A549 (cell line): Measurements from ENCODE around the gene KLHDC8A. TPM values are rescaled to one million over a fixed set of nuclear protein-coding genes. Genes with fewer than 3 reads are reported as not detected.

Experiments used
- ATAC-seq, 2 experiments: fragments of 200-7000 bp in 1 of 2; fragments of >200 bp in 1 of 2; cut with Nextera tagmentation in 1 of 2; cut with Tn5 transposase in 1 of 2; 3 replicates each; pipeline versions ENCODE4 v1.8.0 to v1.9.1; 2018 to 2020; ENCODE audit warnings: mild to moderate bottlenecking in 1 of 2, moderate library complexity in 1 of 2
- CTCF ChIA-PET: fragments of 300-600 bp; sonication (Branson Sonifier 250); formaldehyde crosslinking; extraction: SDS; loops from one replicate; lab custom pipeline; 2021; ENCODE audit warnings: antibody characterized with exemption, inconsistent platforms; lab: Yijun Ruan, JAX
- POLR2A ChIA-PET: fragments of 350-600 bp; formaldehyde crosslinking; extraction: SDS; loops from one replicate; lab custom pipeline; 2021; ENCODE audit warnings: antibody characterized with exemption, inconsistent platforms; lab: Yijun Ruan, JAX
- DNase-seq, 2 experiments: peaks; one replicate each; pipeline versions ENCODE4 v3.0.0 to v3.0.0-alpha.2; 2011 to 2016; ENCODE audit warnings: low read depth in 1 of 2, low spot score in 1 of 2
- FAIRE-seq: peaks from 2 replicates; lab custom pipeline; 2011; peaks lifted over from hg19 to GRCh38; lab: Jason Lieb, UNC
- H3K27ac ChIP-seq, 2 experiments: fragments of >200 bp; sonication (Bioruptor Twin); formaldehyde crosslinking; 3 replicates each; pipeline ENCODE4 v1.5.1; 2016 to 2017
- H3K4me1 ChIP-seq: fragments of >200 bp; sonication (Bioruptor Twin); formaldehyde crosslinking; 3 replicates; pipeline ENCODE4 v1.6.1; 2016
- H3K4me2 ChIP-seq: fragments of >200 bp; sonication (Bioruptor Twin); formaldehyde crosslinking; 3 replicates; pipeline ENCODE4 v1.6.1; 2016
- H3K4me3 ChIP-seq: fragments of >200 bp; sonication (Bioruptor Twin); formaldehyde crosslinking; 3 replicates; pipeline ENCODE4 v1.5.1; 2016
- H3K9me3 ChIP-seq: fragments of >200 bp; sonication (Bioruptor Twin); formaldehyde crosslinking; 3 replicates; pipeline ENCODE4 v1.6.1; 2016
- BCL3 ChIP-seq: fragments of >200 bp; sonication (Bioruptor Twin); formaldehyde crosslinking; IDR thresholded peaks from 3 replicates; pipeline ENCODE4 v1.6.1; 2016
- CBX8 ChIP-seq: fragments of 200-600 bp; sonication (generic); IDR thresholded peaks from 2 replicates; pipeline ENCODE4 v1.6.1; 2016
- CHD4 ChIP-seq: fragments of 200-600 bp; sonication (generic); IDR thresholded peaks from 2 replicates; pipeline ENCODE4 v1.6.1; 2016; ENCODE audit warnings: antibody characterized with exemption, mild to moderate bottlenecking, borderline replicate concordance
- EHMT2 ChIP-seq: fragments of 200-600 bp; sonication (generic); IDR thresholded peaks from 2 replicates; pipeline ENCODE4 v1.6.1; 2016; ENCODE audit warnings: antibody characterized with exemption, low read depth, mild to moderate bottlenecking, moderate library complexity
- EP300 ChIP-seq, 2 experiments: fragments of >200 bp; sonication (Bioruptor Twin); formaldehyde crosslinking; IDR thresholded peaks; 2 replicates in 1 of 2; 3 replicates in 1 of 2; pipeline ENCODE4 v1.6.1; 2016 to 2017
- FOSB ChIP-seq: fragments of 250-450 bp; sonication (Bioruptor Pico); IDR thresholded peaks from 2 replicates; pipeline ENCODE4 v1.5.0; 2020; ENCODE audit warnings: mild to moderate bottlenecking, moderate library complexity
- FOSL2 ChIP-seq, 2 experiments: fragments of 450-650 bp in 1 of 2; fragments of >200 bp in 1 of 2; sonication (Bioruptor Twin) in 1 of 2; formaldehyde crosslinking; IDR thresholded peaks; 2 replicates each; pipeline versions ENCODE4 v1.5.0 to v1.6.1; 2016 to 2020; ENCODE audit warnings: mild to moderate bottlenecking in 1 of 2, moderate library complexity in 1 of 2
- FOXS1 ChIP-seq: fragments of 250-450 bp; sonication (Bioruptor Pico); IDR thresholded peaks from 2 replicates; pipeline ENCODE4 v1.5.0; 2020; ENCODE audit warnings: mild to moderate bottlenecking, moderate library complexity
- GATA3 ChIP-seq: IDR thresholded peaks from 2 replicates; pipeline ENCODE4 v1.6.1; 2012; ENCODE audit warnings: borderline replicate concordance
- HES2 ChIP-seq: fragments of >200 bp; sonication (Bioruptor Twin); formaldehyde crosslinking; IDR thresholded peaks from 2 replicates; pipeline ENCODE4 v1.6.1; 2016
- HOXA7 ChIP-seq: fragments of 250-450 bp; sonication (Bioruptor Pico); IDR thresholded peaks from 2 replicates; pipeline ENCODE4 v1.5.0; 2020; ENCODE audit warnings: mild to moderate bottlenecking, moderate library complexity
- HOXB13 ChIP-seq: fragments of 250-450 bp; sonication (Bioruptor Pico); IDR thresholded peaks from 2 replicates; pipeline ENCODE4 v1.5.0; 2020; ENCODE audit warnings: low read depth, mild to moderate bottlenecking, moderate library complexity
- HOXB5 ChIP-seq: fragments of 250-450 bp; sonication (Bioruptor Pico); IDR thresholded peaks from 2 replicates; pipeline ENCODE4 v1.5.0; 2020; ENCODE audit warnings: mild to moderate bottlenecking, moderate library complexity
- JUN ChIP-seq, 2 experiments: fragments of >200 bp; sonication (Bioruptor Twin); formaldehyde crosslinking; IDR thresholded peaks; 2 replicates in 1 of 2; 3 replicates in 1 of 2; pipeline ENCODE4 v1.6.1; 2016 to 2017
- JUNB ChIP-seq: fragments of >200 bp; sonication (Bioruptor Twin); formaldehyde crosslinking; IDR thresholded peaks from 2 replicates; pipeline ENCODE4 v1.6.1; 2016
- KDM1A ChIP-seq: fragments of 200-600 bp; sonication (generic); IDR thresholded peaks from 2 replicates; pipeline ENCODE4 v1.6.1; 2016; ENCODE audit warnings: low read depth, mild to moderate bottlenecking
- KDM5A ChIP-seq: fragments of 200-600 bp; sonication (generic); IDR thresholded peaks from 2 replicates; pipeline ENCODE4 v1.6.1; 2016; ENCODE audit warnings: antibody characterized with exemption, mild to moderate bottlenecking
- MAFK ChIP-seq: fragments of 450-650 bp; IDR thresholded peaks from 2 replicates; pipeline ENCODE4 v1.6.1; 2014; ENCODE audit not compliant: partially characterized antibody
- MYC ChIP-seq: IDR thresholded peaks from 2 replicates; pipeline ENCODE4 v1.6.1; 2012; ENCODE audit warnings: mild to moderate bottlenecking, inconsistent platforms, low read length, improper control_type of control experiment, borderline replicate concordance
- RAD21 ChIP-seq, 2 experiments: fragments of >200 bp in 1 of 2; sonication (Bioruptor Twin) in 1 of 2; formaldehyde crosslinking in 1 of 2; IDR thresholded peaks in 1 of 2; conservative IDR thresholded peaks in 1 of 2; 2 replicates in 1 of 2; 3 replicates in 1 of 2; pipeline ENCODE4 v1.6.1; 2012 to 2018; ENCODE audit warnings: inconsistent platforms in 1 of 2
- RARB ChIP-seq: fragments of 250-450 bp; sonication (Bioruptor Pico); IDR thresholded peaks from 2 replicates; pipeline ENCODE4 v1.8.0; 2021; ENCODE audit warnings: mild to moderate bottlenecking, moderate library complexity
- RNF2 ChIP-seq: fragments of 200-600 bp; sonication (generic); IDR thresholded peaks from 2 replicates; pipeline ENCODE4 v1.6.1; 2016; ENCODE audit warnings: low read depth, mild to moderate bottlenecking, antibody characterized with exemption, moderate library complexity, borderline replicate concordance
- TFCP2L1 ChIP-seq: fragments of 250-450 bp; sonication (Bioruptor Pico); IDR thresholded peaks from 2 replicates; pipeline ENCODE4 v1.5.0; 2021; ENCODE audit warnings: mild to moderate bottlenecking
- ZC3H11A ChIP-seq: fragments of 450-650 bp; IDR thresholded peaks from 2 replicates; pipeline ENCODE4 v1.6.1; 2014; ENCODE audit warnings: antibody characterized with exemption, mild to moderate bottlenecking
- ZFP36 ChIP-seq: fragments of 450-650 bp; IDR thresholded peaks from 2 replicates; pipeline ENCODE4 v1.6.1; 2014; ENCODE audit warnings: borderline replicate concordance; ENCODE audit not compliant: partially characterized antibody
- ZNF302 ChIP-seq: fragments of 250-450 bp; sonication (Bioruptor Pico); IDR thresholded peaks from 2 replicates; pipeline ENCODE4 v1.9.0; 2021; ENCODE audit warnings: inconsistent platforms, mild to moderate bottlenecking, moderate library complexity
- WGBS: methylation state at CpG from one replicate; pipeline ENCODE4 v1.1.6; 2017; ENCODE audit errors: missing lambda C conversion rate; 5-methylcytosine and 5-hydroxymethylcytosine counted together
- polyA plus RNA-seq, 4 experiments: library from polyadenylated mRNA; depleted of rRNA in 3 of 4; stranded (reverse); fragments of >200 nt; fragmentation: RNase III in 1 of 4; extraction: RNeasy Plus Mini Kit Qiagen cat#74134 plus additional on column Dnase treatment in 1 of 4; gene quantifications; 2 replicates in 3 of 4; 3 replicates in 1 of 4; pipeline ENCODE4 v1.2.3, GENCODE V29; 2011 to 2017
- TF ChIP-seq, protein P1 (sequence below): fragments of 150-350 bp; IDR thresholded peaks from 2 replicates; pipeline ENCODE4 v1.6.1; 2014; ENCODE audit warnings: low read depth, mild to moderate bottlenecking, low read length
- TF ChIP-seq, protein P2 (sequence below): IDR thresholded peaks from 2 replicates; pipeline ENCODE4 v1.6.1; 2012
- TF ChIP-seq, protein P3 (sequence below): fragments of 200-600 bp; sonication (generic); IDR thresholded peaks from 2 replicates; pipeline ENCODE4 v1.6.1; 2016; ENCODE audit warnings: antibody characterized with exemption, mild to moderate bottlenecking, moderate library complexity

KLHDC8A gene
- polyA plus RNA-seq, 2 of the 4 experiments (the other 2 are of a cell fraction) = 0.34 to 0.40 TPM

DNA sequence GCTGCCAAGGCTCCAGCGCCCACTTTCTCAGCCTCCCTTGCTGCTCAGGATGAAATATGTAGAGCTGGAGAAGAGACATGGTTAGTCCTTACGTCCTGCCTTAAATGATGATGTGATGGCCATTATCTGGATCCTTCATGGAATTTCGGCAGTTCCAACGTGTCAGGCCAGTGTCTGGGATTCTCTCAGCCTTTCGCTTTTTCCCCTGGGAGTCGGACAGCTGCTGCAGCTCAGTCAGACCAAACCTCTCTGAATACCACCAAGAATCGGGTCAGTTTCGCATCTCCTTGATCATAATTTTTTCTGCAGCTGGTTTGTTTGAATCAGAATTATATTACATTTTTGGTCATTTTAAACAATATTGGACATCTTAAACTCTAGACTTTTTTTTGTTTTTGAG is 22.3 kb upstream of the KLHDC8A start (continued):
- TF ChIP-seq MYC = no peak

DNA sequence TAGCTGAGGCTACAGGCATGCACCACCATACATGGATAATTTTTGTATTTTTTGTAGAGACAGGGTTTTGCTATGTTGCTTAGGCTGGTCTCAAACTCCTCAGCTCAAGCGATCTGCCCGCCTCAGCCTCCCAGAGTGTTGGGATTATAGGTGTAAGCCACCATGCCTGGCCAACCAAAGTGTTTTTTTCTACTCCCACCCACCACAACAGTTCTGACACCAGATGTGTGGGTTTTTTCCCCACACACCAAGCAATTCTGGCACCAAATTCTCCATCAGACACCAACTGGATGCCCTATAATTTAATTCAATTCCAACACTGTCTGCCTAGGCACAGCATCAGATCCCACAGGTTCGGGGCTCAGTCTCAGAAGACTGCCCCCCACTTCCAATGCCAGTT is 20.6 kb upstream of the KLHDC8A start:
- POLR2A ChIA-PET = no interaction called here
- H3K4me2 ChIP-seq = no peak overlapping the region; the same call in 2 of the 3 replicates
- peaks cover 43% of the 10 kb centered on the region for H3K4me1 ChIP-seq
- H3K9me3 ChIP-seq = no peaks in the 10 kb centered on the region
- peak overlapping the region in 1 of 2 experiments; percentile 21; a peak in 1 of 6 replicates for H3K27ac ChIP-seq
- H3K4me3 ChIP-seq = no peak overlapping the region
- no peak for DNase-seq
- no peak for FAIRE-seq
- 66% methylated on average over 3 of the region's 3 CpGs for WGBS
- ATAC-seq = no peak
- CTCF ChIA-PET = interaction anchor here (1.4 to 7.2 kb wide), 4 partner anchors 19 to 104 kb away, joined by 3 to 49 read pairs (median 8); no protein-coding TSS in a partner anchor
- TF ChIP-seq RARB (no peak), BCL3 (no peak), EP300 (IDR thresholded peaks at IDR 0.05) (no peak), EHMT2 (no peak), ZC3H11A (no peak), KDM5A (no peak), HOXB5 (CRISPR knock-in tag) (no peak), FOSL2 (IDR thresholded peaks at IDR 0.05) (no peak), FOSL2 (CRISPR knock-in tag; IDR thresholded peaks at IDR 0.05) (no peak), CBX8 (no peak), ZNF302 (no peak), FOSB (CRISPR knock-in tag) (no peak), FOXS1 (no peak), MAFK (no peak), JUNB (no peak), HES2 (no peak), HOXB13 (CRISPR knock-in tag) (no peak), JUN (IDR thresholded peaks at IDR 0.05) (no peak)
- TF ChIP-seq, protein P1, sequence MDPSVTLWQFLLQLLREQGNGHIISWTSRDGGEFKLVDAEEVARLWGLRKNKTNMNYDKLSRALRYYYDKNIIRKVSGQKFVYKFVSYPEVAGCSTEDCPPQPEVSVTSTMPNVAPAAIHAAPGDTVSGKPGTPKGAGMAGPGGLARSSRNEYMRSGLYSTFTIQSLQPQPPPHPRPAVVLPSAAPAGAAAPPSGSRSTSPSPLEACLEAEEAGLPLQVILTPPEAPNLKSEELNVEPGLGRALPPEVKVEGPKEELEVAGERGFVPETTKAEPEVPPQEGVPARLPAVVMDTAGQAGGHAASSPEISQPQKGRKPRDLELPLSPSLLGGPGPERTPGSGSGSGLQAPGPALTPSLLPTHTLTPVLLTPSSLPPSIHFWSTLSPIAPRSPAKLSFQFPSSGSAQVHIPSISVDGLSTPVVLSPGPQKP = no peak
- TF ChIP-seq, protein P2, sequence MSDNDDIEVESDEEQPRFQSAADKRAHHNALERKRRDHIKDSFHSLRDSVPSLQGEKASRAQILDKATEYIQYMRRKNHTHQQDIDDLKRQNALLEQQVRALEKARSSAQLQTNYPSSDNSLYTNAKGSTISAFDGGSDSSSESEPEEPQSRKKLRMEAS = no peak

GRCh38 chr1:205376739-205377138 is 20.0 kb upstream of the KLHDC8A start:
- ATAC-seq = peak in 1 of 2 experiments; percentile 8; a peak in 2 of 6 replicates
- TF ChIP-seq RAD21 (conservative IDR thresholded peaks at IDR 0.05 in 1 of 2, IDR thresholded peaks at IDR 0.05 in 1 of 2) (no peak), CBX8 (no peak), RNF2 (no peak), CHD4 (no peak), EP300 (IDR thresholded peaks at IDR 0.05) (no peak), ZFP36 (no peak), JUNB (no peak), FOSB (CRISPR knock-in tag) (no peak), KDM1A (no peak), TFCP2L1 (no peak), HOXA7 (CRISPR knock-in tag) (no peak), EHMT2 (no peak), JUN (IDR thresholded peaks at IDR 0.05) (no peak), MYC (no peak), GATA3 (no peak)
- TF ChIP-seq, protein P3, sequence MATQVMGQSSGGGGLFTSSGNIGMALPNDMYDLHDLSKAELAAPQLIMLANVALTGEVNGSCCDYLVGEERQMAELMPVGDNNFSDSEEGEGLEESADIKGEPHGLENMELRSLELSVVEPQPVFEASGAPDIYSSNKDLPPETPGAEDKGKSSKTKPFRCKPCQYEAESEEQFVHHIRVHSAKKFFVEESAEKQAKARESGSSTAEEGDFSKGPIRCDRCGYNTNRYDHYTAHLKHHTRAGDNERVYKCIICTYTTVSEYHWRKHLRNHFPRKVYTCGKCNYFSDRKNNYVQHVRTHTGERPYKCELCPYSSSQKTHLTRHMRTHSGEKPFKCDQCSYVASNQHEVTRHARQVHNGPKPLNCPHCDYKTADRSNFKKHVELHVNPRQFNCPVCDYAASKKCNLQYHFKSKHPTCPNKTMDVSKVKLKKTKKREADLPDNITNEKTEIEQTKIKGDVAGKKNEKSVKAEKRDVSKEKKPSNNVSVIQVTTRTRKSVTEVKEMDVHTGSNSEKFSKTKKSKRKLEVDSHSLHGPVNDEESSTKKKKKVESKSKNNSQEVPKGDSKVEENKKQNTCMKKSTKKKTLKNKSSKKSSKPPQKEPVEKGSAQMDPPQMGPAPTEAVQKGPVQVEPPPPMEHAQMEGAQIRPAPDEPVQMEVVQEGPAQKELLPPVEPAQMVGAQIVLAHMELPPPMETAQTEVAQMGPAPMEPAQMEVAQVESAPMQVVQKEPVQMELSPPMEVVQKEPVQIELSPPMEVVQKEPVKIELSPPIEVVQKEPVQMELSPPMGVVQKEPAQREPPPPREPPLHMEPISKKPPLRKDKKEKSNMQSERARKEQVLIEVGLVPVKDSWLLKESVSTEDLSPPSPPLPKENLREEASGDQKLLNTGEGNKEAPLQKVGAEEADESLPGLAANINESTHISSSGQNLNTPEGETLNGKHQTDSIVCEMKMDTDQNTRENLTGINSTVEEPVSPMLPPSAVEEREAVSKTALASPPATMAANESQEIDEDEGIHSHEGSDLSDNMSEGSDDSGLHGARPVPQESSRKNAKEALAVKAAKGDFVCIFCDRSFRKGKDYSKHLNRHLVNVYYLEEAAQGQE = no peak
- TF ChIP-seq, protein P2 = no peak
- TF ChIP-seq, all 56 proteins: peak for 0
- Histone ChIP-seq H3K4me1 (peaks cover 44% of the 10 kb centered on the region), H3K27ac (peak overlapping the region; percentile 12 to 28; a peak in 2 of 6 replicates), H3K9me3 (no peaks in the 10 kb centered on the region), H3K4me3 (no peak overlapping the region), H3K4me2 (peak overlapping the region; percentile 57)
- CTCF ChIA-PET = interaction anchor here (0.6 to 7.2 kb wide), 13 partner anchors 10 to 239 kb away, joined by 3 to 49 read pairs (median 5); no protein-coding TSS in a partner anchor
- 26% methylated on average over 4 of the region's 4 CpGs for WGBS
- DNase-seq (peak in 1 of 2 experiments; percentile 38), FAIRE-seq (no peak)
- POLR2A ChIA-PET = no interaction called here
